LoVo (cell line): Measurements from ENCODE around the gene TUBB4B.

Experiments used
- DNase-seq: peaks from one replicate; pipeline ENCODE4 v3.0.0-alpha.2; 2016; ENCODE audit warnings: low spot score

TUBB4B gene

DNA sequence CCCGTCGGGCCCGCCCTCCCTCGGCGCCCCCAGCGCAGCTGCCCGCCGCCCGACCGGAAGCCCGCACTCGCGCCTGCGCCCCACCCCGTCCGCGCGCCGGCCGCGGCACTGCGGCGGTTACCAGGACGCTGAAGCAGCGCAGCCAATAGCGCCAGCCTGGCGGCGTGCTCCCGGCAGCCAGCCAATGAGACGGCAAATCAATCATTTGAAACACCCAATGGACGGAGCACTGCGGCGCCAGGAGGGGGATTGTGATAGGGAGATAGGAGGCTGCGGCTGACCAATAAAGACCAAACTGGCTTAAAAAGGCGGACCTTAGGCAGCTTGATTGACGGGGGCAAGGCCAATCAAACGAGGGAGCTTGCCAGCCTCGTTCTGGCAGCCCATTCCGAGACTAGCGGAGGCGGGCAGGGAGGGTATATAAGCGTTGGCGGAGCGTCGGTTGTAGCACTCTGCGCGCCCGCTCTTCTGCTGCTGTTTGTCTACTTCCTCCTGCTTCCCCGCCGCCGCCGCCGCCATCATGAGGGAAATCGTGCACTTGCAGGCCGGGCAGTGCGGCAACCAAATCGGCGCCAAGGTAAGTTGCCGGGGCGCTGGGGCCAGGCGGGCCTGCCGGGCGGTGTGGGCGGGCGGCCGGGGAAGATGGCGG, at the start of gene TUBB4B:
Gene TUBB4B, plus strand, starts transcription at position 447 of the 649 bp plus-strand sequence. Its CDS starts 74 bp downstream, at position 521.
- DNase-seq = peak; percentile 99

DNA sequence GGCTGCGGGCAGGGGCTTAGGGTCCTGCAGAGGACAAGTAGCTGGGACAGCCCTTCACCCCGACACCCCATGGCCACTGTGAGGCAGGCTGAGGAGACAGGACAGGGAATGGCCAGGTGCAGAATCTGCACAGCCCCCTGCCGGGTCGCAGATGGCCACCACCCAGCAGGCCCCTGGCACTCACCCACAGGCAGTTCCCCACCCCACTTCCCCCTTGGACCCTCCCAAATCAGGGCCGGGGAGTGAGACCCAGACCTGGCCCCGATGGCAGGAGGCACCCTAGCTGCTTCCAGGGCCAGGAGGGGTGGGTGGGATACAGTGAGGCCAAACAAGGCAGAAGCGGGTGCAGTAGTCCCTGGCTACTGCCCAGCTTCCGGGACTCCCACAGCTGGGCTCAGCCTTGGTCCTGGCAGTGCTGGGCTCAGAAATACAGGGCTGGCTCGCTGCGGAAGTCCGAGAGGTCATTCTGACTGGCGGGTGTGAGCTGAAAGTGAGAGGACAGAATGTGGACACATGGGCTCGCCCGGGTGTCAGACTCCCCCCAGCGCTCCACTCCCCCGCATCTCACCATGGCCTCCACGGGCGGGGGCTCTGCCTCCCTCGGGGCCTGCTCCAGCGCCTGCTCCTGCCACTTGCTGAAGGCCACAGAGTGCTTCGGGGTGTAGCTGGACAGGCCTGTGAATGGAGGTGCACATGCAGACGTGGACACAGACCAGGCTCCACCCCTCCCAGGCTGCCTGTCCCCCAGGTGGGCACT, 49.2 kb upstream of the TUBB4B start:
- no peak for DNase-seq

DNA sequence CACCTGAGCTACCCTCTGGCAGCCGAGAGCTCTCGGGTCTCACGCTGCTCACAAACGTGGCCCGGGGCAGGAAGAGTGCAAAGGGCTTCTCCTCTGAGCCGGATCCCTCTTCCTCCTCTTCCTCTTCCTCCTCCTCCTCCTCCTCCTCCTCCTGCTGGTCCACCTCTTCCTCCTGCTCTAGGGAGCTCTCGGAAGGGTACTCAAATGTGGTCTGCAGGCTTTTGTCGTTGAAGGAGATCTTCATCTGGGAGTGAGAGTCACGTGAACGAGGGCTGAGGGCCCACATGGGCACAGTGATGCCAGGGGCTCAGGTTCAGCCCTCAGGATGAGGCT, 48.7 kb upstream of the TUBB4B start:
- no peak for DNase-seq

DNA sequence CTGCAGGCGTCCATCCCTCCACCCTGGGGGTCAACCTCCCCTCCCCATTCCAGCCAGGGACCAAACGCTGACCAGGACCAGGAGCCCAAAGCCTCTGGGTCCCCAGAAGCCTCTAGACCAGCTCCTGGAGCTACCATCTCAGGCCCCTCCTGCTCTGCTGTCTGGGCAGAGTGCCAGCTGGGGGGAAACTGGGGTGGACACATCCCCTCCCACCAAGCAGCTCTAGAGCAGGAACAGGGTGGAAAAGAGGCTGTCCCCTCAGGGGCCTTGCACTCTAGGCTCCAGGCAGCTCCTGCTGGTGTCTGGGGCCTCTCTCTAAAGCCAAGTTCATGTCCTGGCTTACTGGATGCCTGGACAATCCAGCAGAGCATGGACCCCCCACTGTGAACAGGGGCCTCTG, 48.2 kb upstream of the TUBB4B start:
- DNase-seq = no peak

DNA sequence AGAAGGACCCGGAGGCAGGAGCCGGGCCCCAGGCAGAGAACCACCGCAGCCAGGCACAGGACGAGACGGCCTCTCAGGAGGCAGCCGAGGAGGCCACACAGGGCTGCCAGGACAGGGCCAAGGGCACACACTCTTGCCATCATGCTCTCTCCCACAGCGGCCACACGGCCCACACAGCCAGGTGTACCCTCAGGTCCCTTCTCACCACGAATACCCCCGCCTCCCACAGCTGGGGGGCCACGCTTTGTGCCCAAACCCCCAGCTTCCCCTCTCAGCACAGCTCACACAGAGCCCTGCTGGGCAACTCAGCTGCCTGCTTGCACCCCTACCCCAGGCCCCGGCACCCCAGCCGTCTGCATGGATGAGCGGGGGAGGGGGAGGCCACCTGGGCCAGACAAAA, 47.3 kb upstream of the TUBB4B start:
- DNase-seq = no peak

DNA sequence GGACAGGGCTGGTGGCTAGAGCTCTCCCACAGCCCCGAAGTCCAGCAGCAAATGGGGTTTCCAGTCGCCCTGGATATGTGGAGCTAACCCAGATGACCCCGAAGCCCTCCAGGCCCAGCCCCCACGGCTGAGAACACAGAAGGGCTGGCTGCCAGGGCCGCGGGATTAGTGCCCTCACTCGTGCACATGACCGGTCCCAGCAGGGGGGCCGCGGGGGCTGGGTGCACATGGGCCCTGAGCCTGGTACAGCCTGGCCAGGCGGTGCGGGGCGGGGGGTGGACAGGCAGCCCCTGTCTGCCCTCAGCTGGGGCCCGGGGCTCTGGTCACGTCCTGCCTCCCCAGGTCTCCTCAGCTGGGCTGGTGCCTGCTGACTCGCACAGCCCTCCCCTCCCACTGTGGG, 46.7 kb upstream of the TUBB4B start:
- no peak for DNase-seq

DNA sequence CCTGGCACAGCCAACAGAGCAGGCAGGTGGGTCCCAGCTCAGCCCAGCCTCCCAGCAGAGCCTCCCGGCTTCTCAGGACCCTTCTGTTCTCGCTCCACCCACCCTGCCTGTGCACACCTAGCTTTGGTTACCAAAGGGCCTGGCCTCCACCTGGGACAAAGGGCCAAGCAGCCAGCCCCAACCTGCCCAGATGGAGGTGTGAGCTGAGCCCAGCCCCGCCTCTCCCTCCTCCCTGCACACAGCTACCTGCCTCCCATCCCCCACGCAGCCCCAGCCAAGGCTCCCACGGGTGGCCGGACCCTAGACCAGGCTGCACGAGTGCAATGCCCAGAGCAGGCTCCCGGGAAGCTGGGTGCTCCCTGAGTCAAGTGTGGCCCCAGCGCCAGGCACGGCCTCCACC, 46.2 kb upstream of the TUBB4B start:
- no peak for DNase-seq

DNA sequence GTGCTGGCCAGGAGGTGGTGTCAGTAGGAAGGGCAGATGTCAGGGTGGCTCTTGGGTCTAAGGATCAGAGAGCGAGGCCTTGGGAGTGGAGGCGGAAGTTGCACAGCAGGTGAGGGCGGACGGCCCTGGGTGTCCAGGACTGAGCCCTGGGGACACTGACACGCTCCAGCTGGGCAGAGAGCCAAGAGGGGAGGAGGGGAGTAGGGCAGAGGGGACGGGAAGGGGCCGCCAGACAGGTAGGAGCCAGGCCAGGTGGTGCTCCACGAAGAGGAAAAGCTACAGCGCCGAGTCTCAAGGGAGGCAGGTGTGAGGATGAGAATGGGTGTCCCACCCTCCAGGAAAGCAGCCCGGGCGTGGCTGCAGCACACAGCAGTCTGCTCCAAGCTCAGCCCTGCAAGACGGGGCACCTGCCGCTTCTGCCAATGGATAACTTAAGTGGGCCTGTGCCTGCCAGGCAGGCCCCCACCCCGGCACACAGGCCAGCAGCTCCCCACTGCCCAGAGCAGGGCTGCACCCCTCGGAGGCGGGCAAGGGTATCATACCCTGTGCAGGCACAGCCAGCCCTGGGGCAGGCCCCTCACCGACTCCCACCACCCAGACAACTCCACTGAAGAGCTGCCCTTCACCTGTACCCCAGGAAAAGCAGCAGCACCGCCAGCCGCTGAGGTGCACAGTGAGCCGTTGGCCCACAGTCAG, 45.4 kb upstream of the TUBB4B start:
- no peak for DNase-seq

DNA sequence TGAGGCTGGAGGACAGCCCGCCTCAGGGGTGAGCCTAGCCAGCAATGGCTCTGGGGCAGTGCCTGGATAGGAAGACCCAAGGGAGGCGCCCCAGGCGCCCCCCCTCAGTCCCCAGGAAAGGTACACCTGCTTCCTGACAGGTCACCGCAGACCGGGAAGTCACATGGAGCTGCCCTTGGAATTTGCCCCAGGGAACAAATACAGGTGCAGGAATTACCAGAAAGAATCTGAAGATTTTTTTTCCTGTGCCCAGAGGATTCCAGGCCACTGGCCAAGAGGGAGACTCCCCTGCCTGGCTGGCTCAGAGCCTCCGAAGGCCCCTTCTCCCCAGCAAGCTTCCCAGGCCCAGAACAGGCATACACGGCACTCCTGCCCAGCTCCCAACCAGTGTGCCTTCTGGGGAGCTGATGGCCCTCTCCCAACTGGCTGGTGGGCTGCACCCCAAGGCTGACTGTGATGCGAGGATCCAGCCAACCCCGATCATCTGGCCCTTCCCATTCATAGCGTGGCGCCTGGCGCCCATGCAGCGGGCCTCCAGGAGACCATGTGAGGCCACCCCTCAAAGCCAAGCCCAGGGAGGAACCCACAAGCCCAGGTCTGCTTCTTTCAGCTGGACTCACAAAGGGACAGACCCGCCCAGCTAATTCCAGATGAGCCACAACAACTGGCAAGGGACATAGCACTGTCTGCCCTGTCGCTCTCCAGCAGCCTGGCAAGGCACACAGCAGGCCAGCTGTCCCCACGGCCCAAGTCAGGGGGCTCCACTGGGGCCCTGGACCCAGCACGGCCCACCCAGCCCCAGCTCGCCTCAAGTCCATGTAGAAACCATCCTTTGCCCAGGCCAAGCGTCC, 42.8 kb upstream of the TUBB4B start:
- peak; percentile 48 for DNase-seq

DNA sequence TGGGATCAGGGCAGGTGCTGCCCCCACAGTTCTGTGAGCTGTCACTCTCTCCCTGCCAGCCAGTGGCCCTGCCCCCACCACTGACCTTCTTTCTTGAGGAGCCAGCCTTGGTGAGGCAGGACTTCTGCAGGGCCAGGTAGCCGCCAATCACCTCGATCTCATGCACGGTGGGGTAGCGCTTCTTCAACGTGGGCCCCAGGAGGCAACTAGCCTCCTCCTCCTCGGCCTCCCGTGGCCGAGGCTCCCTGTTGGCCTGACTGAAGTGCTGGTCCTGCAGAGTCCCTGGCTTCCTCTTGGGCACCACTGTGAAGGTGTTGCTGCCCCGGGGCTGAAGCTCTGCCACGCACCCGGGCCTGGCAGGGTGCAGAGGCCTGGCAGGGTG, 42.2 kb upstream of the TUBB4B start:
- no peak for DNase-seq

DNA sequence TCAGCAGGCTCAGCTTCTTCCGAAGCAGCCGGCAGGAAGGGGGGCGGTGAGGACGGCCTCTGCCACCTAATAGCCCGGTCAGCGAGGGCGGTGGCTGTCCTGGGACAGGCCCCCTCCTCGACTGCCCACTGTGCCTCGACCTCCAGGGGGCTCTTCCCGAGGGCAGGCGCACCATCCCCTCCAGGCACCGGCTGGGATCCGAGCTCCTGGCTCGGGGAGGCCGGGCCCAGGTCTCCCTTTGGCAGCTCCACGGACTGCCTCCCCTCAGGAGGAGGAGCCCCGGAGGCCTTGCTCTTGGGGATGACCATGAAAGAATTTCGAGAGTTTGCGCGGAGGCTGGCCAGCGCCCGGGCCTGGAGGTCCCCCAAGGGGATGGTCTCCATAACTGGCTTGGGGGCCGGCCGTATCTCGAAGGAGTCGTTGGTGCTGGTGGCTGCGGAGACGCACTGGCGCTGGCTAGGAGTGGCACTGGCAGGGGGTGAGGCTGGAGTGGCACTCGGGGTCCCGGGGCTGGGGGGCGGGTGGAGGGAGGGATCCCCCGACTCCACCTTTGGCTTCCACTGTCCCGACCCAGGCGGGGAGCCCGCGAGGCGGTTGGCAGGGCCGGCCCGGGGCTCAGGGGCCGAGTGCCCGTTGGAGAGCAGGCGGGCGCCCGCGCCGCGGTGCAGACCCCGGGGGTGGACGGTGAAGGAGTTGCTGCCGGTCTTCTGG, 41.5 kb upstream of the TUBB4B start:
- no peak for DNase-seq

DNA sequence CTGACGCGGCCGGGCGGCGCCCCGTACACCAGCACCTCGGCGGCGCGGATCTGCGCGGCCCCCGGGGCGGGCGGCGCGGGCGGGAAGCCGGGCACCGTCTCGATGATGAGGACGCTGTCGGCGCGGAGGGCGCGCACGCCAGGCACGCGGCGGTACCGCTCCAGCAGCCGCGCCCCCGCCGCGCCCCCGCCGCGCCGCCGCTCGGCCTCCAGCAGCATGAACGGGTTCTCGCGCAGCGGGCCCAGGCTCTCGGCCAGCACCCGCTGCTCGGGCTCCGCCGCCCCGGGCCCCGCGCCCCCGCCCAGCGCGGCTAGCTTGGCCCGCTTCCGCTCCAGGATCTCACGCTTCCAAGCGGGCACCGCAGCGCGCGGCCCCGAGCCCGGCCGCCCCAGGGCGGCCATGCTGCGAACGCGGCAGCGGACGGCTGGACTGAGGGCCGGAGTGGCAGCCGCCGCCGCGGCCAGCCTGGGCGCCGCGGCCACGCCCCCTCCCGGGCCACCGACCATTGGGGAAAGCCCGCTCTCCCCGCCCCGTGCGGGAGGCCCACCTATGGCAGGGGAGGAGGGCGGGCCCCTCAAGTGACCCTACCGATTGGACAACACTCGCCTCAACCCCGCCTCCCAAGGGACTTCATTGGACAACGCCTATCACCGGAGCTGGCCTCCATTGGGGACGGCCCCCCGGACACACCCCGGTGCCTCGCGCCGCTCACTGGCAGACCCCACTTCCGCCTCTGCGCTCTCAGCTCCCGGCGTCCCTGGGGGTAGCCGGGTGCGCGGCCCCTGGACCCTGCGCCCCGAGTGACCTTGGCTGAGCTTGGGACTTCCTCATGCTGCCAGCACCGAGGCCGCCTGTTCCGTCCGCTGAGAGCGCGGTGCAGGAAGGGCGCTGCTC, 40.5 kb upstream of the TUBB4B start, which contains the start of gene TPRN:
Gene TPRN, minus strand, starts transcription at position 431 of the 894 bp plus-strand sequence. Its CDS starts 30 bp downstream, at position 401.
- DNase-seq = peak; percentile 98

DNA sequence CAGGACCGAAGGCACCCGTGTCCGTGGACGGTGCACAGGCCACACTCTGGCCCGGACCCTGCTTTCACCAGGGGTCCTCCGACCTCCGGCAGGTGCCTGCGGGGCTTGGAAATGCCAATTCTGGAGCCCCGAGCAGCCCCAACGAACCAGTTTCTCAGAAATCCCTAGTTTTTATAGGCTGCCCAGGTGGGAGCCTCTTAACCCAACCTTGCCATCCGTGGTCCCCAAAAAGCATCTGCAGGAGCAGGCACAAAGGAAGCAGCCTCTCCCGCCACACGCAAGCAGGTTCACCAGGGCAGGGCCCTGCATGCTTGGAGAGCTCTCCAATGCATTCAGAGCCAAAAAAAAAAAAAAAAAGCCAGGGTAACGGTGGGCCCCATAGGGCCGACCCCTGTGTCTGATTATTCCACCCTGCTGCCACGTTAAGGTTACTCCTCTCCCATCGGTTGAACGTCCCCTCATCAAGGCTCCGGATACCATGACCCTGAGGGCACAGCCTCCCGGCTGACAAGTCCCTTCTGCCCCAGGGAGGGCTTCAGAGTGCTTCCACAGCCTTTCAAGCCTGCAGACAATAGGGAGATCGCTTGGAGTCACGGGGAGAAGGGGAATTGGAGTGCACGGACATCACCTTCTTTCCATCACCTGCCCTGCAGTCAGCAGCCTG, 39.8 kb upstream of the TUBB4B start:
- DNase-seq = no peak

DNA sequence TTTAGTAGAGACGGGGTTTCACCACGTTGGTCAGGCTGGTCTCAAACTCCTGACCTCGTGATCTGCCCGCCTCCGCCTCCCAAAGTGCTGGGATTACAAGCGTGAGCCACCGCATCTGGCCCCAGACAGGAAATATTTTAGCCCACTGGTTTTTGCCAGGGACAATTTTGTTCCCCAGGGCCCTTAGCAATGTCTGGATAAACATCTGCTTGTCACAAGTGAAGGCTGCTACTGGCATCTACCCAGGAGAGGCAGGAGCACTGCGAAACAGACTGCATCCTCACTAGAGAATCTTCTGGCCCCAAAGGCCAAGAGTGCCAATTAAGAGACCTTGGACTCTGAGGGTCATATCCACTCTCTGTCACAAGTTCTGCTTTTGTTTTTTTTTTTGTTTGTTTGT, 38.1 kb upstream of the TUBB4B start:
- no peak for DNase-seq

DNA sequence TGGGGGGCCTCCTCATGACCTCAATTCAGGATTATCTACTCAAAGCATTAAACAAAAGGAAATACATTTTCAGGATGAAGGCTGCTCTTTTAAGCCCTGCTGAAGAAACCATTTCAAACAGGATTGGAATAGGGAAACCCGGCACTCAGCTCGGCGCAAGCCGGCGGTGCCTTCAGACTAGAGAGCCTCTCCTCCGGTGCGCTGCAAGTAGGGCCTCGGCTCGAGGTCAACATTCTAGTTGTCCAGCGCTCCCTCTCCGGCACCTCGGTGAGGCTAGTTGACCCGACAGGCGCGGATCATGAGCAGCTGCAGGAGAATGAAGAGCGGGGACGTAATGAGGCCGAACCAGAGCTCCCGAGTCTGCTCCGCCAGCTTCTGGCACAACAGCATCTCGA, 36.4 kb upstream of the TUBB4B start:
- DNase-seq = no peak

DNA sequence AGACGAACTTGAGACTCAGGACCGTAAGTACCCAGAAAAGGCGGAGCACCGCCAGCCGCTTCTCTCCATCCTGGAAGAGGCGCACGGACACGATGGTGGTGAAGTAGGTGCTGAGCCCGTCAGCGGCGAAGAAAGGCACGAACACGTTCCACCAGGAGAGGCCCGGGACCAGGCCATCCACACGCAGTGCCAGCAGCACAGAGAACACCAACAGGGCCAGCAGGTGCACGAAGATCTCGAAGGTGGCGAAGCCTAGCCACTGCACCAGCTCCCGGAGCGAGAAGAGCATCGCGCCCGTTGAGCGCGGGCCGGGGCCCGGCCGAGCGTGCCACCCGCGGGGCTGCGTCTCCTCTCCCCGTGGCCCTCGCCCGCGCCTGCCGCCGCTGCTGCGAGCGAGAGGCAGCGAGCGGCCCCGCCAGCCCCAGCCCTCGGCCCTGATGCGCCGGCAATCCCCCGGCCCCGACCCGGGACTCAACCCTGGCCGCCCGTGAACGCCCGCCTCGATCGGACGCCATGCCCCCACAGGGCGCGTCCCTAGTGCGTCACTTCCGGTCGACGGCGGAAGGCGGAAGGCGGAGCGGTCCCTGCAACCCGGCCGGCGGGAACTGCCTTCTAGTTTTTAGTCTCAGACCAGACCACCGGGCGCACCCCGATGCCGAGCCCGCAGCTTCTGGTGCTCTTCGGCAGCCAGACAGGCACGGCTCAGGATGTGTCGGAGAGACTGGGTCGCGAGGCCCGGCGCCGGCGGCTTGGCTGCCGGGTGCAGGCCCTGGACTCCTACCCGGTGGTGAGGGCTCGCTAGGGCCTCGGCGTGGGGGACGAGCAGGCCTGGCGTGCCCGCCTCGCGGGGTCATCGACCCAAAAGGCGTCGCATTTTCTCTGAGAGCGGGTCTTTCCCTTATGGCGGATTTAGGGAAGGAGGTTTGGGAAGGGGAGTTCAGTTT, 35.7 kb upstream of the TUBB4B start, which contains the start of the genes NDOR1 and TMEM203:
Gene NDOR1, plus strand, starts transcription at position 575 of the 944 bp plus-strand sequence. Its CDS starts 78 bp downstream, at position 653.
Gene TMEM203, minus strand, starts transcription at position 523 of the 944 bp plus-strand sequence. Its CDS starts 234 bp downstream, at position 289.
- DNase-seq = peak; percentile 87

DNA sequence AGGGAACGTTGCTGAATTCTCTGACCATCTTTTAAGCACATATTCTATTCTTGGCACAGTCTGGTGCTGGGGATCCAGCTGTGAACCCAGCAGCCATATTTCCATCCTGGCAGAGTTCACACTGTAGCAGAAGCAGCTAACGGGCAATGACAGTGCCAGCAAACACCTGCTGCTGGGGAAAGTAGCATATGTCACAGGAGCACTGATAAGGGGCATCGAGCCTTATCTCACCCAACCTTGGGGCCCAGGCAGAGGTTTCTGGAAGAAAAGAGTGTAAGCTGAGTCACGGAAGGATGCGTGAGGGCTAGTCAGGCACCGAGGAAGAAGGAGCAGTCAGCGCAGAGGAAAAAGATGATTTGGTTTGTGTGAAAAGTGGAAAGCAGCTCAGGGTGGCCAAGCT, 34.5 kb upstream of the TUBB4B start:
- DNase-seq = no peak

DNA sequence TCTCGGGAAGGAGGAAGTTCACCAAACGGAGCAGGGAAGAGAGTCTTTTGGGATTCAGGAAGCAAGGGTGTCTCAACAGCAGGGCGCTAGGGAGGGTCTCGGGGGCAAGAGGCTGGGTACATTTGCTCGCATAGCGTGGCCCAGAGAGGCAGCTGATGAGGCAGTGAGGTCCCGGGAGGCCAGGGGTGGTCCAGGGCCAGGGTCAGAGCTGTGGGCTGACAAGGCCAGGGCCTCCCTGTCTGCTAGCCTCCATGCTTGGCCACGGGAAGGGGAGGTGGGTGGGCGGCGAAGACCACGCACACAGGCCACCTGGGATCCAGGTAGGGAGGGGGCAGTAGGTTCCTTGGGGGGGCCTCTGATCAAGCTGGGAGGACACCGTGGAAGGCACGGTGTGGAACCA, 29.6 kb upstream of the TUBB4B start:
- no peak for DNase-seq

DNA sequence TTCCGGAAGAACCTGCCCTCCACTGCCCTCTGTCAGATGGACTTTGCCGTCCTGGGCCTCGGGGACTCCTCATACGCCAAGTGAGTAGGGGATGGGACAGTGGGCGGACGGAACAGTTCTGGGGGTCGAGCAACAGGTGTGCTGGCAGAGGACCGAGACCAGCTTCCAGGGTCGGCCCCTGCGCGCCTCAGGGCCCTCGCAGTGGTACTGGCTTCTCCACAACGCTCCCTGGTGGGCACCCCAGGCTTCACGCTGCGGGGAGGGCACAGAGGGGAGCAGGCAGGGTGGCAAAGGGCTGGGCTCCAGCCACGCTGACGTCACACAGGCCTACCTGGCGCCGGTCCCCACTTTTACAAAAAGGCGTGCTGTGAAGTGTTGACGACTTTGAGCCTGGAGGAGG, 28.6 kb upstream of the TUBB4B start:
- no peak for DNase-seq
